T-helper 1 cell treated with Interleukin-12 subunit alpha and Interleukin-12 subunit beta and Interleukin-4 antibody, amounts not matched to agents 30 ng/mL and 1 ng/mL, for 36 hours (primary cell): ENCODE results near the gene SPCS1. TPM values are rescaled to one million over a fixed set of nuclear protein-coding genes. Genes with fewer than 3 reads are reported as not detected.
"Not testable (repeated sequence)": the region's sequence is repeated elsewhere in the genome, so short reads cannot be mapped to it uniquely, and the experiment has no call there.

Source experiments
- intact Hi-C: fragments of 100-400 bp; cut with micrococcal nuclease; formaldehyde crosslinking; loops from one replicate; pipeline ENCODE4 v1.15.1; 2024
- total RNA-seq: library from RNA; stranded (reverse); gene quantifications from 2 replicates; pipeline ENCODE4 v1.2.3, GENCODE V29; 2022

The SPCS1 gene
- total RNA-seq, 1 donor from 2014 or later = 97.5 TPM

- intact Hi-C loops = no loop called here
Observed at GRCh38 chr3:52724511-52724910, 18.6 kb downstream of the SPCS1 start.

GRCh38 chr3:52728753-52729152 lies 22.8 kb downstream of the SPCS1 start:
- intact Hi-C loops = not testable (repeated sequence)

- intact Hi-C loops = no loop called here
Observed at GRCh38 chr3:52730681-52731080, 24.8 kb downstream of the SPCS1 start.

GRCh38 chr3:52731590-52731989 lies 25.7 kb downstream of the SPCS1 start:
- intact Hi-C loops = no loop called here

- intact Hi-C loops = no loop called here
Observed at GRCh38 chr3:52733256-52733891, 27.5 kb downstream of the SPCS1 start.

GRCh38 chr3:52739730-52740129 lies 33.8 kb downstream of the SPCS1 start:
- intact Hi-C loops = no loop called here

GRCh38 chr3:52742418-52743041 lies 36.6 kb downstream of the SPCS1 start:
- intact Hi-C loops = loop anchor here (1.0 kb wide), 4 partner anchors 192 to 454 kb away; no protein-coding TSS in a partner anchor

- intact Hi-C loops = no loop called here
Observed at GRCh38 chr3:52743152-52743551, 37.2 kb downstream of the SPCS1 start.

- intact Hi-C loops = no loop called here
Observed at GRCh38 chr3:52743721-52744120, 37.8 kb downstream of the SPCS1 start.

GRCh38 chr3:52752045-52752660 lies 46.2 kb downstream of the SPCS1 start:
- intact Hi-C loops = no loop called here

- intact Hi-C loops = no loop called here
Observed at GRCh38 chr3:52754373-52754772, 48.5 kb downstream of the SPCS1 start.

GRCh38 chr3:52756141-52756540 lies 50.2 kb downstream of the SPCS1 start:
- intact Hi-C loops = no loop called here

Other genes with a start within 250 kb of the SPCS1 start
- 0.12 and 1.0 TPM in 2 replicates for gene STAB1, start 210.8 kb upstream of the SPCS1 start, total RNA-seq
- 14.3 and 21.6 TPM in 2 replicates for gene NT5DC2, start 172.2 kb upstream of the SPCS1 start, total RNA-seq
- 5.0 and 5.1 TPM in 2 replicates for gene UQCC5, start 169.5 kb upstream of the SPCS1 start, total RNA-seq
- gene PBRM1, start 20.2 kb upstream of the SPCS1 start, total RNA-seq = 88.6 and 91.7 TPM in 2 replicates
- gene GNL3, start 20.1 kb upstream of the SPCS1 start, total RNA-seq = 105 and 113 TPM in 2 replicates
- 46.6 and 51.8 TPM in 2 replicates for gene GLT8D1, start 315 bp upstream of the SPCS1 start, total RNA-seq
- 25.1 and 27.5 TPM in 2 replicates for gene NEK4, start 64.8 kb downstream of the SPCS1 start, total RNA-seq
- not detected in 2 replicates for gene ITIH1, start 71.5 kb downstream of the SPCS1 start, total RNA-seq
- gene ITIH3, start 88.7 kb downstream of the SPCS1 start, total RNA-seq = not detected in 2 replicates
- 15.2 and 15.6 TPM in 2 replicates for gene ITIH4, start 124.6 kb downstream of the SPCS1 start, total RNA-seq
- 0.59 and 3.0 TPM in 2 replicates for gene MUSTN1, start 128.9 kb downstream of the SPCS1 start, total RNA-seq
- 22.0 and 23.0 TPM in 2 replicates for gene STIMATE, start 191.4 kb downstream of the SPCS1 start, total RNA-seq